Measurements from ENCODE around the gene NRXN3.

NRXN3 gene

DNA sequence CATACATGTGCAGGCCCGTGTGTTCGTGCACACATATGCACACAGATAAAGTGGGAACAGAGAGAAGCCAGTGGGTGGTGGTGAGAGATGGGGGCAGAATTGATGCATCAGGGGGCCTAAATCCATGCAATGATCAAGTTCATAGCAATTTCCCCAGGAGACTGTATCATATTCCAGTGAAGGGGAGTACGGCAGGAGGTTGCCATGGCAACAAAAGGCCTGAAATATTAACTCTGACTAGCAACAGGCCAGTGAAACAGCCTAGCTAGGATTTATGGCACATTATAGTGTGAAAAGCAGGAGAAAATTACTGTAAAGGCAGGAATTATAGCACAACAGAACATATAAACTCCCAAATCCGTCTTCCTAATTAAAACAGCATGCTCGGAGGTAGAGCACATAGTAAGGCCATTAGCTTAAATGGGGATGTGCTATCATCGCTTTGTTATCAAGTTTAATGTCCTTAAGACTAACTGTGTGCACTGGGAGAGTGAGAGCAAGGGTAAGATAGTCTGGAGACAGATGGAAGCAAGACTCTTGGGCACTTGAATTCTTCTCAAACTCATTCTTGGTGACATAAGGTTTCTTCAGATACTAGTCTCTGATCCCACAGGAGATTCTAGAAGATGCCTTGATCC, 1234.8 kb downstream of the NRXN3 start:
- no peak for DNase-seq

DNA sequence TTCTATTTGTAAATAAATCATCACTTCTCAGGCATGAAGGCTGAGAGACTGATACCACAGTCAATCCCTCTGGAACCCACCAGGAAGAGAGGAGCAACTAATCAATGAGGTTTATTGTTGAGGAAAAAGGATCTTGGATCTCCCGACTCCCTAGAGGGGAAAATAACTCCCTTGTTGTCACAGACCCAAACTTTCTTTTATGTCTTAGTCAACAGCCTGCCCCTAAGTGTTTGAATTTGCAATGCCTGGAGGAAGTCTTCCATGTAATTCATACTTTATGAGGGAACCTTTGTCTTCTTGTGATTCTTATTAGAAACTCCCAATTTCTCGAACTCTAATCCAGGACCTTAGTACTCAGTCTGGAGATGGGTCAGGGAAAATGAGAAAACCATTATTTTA, 1235.3 kb downstream of the NRXN3 start:
- DNase-seq: no peak

DNA sequence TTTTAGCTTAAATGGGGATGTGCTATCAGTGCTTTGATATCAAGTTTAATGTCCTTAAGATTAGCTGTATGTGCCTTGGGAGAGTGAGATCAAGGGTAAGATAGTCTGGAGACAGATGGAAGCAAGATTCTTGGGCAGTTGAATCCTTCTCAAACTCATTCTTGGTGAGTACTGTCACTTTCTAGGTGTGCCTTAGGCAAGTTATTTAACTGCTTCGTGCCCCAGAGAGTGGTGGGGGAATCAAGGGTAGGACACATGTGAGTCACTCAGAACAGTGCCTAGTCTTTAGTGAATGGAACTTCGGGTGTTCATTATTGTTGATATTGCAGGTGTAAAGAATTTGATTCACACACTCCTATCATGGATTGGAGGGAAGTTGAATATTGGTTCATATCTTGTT, 1237.4 kb downstream of the NRXN3 start:
- no peak for DNase-seq

DNA sequence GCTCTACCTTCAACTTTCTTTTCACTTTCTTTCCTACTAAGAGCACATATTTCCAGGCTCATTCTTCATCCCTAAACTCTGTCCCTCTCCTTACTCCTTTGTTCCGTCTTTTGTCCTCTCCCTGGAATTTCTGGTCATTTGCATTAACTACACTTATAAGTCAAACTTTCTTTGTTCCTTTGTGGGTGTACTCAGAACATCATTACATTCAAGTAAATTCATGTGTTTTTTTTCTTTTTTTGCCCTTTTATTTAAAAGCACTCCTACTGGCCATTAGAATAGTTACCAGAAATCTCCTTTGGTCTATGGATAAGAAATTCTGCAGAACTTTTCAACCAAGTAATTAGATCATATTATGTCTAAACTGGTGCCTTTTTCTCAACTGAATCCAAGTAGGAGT, 1238.5 kb downstream of the NRXN3 start:
- no peak for DNase-seq

DNA sequence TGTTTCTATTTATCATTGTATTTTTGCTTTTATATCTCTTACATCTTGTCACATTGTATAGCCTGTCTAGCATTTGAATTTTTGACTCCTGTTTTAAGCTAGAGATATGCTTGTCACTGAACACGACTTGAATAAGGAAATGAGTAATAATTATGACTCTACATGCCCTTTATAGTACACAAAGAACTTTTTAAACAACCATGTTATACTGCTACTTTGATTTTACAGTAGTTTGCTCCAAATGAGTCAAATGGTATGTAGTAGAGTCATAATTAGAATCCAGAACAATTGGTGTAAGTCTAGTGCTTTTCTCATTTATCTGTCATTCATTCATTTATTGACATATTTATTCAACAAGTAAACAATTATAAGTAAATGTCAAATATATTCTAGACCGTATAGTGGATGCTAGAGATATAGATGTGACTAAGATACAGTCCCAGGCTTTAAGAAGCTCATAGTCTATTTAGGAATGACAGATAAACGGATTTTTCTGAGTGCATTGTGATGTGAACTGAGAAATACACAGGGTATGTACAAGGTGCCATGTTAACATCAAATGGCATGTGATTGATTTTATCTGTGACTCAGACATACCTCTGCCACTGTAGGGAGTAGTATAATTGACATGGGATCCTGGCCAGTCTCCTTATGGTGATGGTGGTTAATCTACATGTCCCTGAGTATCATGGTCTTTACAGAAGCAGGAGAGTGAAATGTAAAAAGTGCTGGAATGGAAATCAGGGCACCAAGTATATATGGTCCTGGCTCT, 1241.4 kb downstream of the NRXN3 start:
- DNase-seq: no peak

DNA sequence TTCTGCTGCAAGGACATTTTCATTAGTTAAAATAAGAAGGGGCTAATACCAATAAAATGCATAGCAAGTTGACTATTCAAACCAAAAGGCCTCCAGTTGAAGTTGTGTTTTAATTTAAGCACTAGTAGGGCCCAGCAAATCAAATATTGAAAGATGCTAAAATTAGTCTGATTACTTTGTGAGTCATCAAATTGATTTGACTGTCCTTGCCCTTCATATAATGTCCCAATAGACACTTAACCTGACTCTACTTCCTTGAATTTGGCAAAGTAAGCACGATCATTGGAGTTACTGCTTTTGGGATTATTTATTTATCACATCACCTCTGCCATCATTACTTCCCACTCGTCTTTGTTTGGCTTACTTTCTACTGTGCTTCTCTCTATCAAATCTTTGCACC, 1242.6 kb downstream of the NRXN3 start:
- DNase-seq: no peak

DNA sequence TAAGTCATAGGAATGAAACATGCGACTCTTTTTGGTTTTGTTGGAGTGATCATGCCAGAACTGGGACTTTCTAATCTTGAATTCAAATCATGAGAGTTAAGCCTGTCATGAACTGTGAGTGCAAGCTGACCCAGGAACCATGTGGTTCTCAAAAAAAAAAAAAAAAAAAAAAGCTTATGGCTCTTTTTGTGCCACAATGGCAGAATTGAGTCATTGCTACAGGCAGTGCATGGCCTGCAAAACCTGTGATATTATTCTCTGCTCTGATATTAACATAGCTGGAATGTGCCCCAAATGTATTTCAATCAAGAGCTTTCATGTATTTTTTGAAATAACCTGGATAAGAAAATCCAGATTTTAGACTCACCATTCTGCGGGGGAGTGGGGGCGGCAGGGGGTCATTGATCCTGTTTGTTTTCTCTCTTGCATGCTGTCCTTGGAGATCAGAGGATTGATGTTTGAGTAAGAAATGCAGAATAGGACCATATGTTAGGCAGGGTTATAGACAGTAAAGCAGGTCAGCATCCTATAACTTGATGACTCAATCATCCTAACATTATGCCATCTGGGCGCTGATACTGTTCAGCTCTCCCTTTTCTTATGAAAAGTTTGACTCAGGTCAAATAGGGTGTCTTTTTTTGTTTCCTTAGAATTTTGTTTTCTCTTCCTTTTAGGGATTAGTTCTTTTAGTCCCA, 1243.7 kb downstream of the NRXN3 start:
- DNase-seq: no peak

DNA sequence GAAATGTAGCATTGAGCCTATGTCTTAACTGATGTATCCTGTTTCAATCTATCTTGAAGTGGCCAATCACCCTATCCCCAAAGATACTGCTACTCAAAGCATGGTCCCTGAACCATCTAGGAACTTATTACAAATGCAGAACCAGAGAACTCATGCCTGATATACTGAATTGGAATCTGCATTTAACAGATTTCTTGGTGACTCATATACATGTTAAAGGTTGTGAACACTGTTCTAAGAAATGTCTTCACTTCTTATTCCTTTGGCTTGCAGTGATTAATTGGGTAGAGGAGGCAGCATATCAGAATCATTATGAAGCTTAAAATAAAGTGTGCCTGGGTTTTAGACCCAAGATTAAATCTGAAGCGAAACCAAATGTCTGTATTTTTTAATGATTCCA, 1245.6 kb downstream of the NRXN3 start:
- no peak for DNase-seq

DNA sequence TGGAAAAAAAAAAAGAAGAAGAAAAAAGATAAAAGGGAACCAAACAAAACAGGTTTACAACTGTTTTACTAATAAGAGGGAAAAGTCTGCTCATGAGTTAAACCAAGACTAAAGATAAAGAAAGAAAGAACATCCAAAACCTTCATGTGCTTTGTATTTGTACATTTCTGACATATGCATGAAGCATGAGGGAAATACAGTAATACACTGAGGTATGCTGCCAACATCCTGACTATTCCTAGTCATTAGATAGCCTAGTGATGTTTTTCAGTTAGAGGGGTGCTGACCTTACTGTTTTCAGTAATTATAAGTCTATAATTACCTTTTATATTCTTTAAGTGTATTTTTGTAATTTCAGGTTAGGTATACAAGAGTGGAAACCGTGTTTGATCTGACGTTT, 1247.8 kb downstream of the NRXN3 start:
- no peak for DNase-seq

DNA sequence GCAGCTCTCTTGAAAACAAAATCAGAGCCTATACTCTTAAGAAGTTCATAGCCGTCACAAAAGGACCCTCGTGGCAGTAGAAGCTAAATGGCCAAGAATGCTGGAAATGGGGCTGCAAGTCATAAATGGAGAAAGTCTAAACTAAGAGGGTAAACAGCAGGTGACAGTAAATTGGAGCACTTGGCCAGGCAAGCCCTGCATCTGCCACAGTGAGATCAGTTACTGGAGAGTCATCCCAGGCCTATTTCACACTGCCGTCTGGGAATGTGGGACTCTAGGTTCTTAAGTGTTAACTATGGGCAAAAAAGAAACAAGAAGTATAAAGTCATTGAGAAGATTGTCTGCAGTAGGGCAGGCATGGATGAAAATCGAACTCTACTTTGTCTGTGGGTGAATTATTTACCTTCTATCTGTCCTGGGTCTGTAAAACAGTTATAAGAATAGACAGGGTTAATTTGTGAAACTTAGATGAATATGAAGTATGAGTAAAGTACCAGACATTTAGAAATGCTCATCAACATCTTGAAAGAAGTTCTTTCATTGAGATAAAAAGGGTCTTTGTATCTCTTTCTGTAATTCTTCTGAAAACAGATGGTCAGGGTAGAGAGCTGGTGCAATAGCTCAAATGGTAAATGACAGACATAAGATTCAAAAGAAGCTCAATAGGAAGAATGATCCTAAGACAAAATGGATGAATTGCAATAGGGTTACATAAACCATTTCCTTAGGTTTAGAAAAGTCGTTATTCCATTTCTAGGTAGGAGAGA, 1248.7 kb downstream of the NRXN3 start:
- no peak for DNase-seq

DNA sequence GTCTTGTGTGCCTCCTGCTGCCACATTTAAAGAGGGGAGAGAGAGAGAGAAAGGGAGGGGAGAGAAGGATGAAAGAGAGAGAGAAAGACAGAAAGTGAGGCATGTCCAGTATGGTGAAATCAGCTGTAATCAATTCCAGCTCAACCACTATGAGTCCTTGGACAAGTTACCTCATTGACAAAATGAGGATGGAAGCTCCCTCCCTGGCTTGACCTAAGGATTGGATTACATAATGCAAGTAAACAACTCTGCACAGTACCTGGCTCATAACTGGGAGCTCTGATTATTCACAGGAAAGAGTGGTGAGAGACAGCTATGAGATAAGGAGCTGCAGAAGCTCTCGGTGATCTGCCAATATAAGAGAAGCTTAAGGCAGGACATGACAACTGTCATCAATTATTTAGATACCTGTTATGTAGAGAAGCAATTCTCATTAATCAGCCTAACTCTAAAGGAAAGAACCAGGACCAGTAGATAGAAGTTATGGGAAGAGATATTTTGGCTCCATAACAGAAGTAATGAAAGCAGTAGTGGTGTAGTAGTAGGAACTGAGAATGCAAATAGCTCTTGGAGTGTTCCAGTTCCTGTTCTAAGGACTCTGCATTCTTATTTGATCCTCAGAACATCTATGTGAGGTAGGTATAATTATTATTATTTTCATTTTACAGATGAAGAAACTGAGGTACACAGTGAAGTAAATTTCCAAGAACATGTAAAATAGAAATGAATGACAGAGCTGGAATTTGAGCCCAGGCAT, 1249.6 kb downstream of the NRXN3 start:
- DNase-seq: no peak

DNA sequence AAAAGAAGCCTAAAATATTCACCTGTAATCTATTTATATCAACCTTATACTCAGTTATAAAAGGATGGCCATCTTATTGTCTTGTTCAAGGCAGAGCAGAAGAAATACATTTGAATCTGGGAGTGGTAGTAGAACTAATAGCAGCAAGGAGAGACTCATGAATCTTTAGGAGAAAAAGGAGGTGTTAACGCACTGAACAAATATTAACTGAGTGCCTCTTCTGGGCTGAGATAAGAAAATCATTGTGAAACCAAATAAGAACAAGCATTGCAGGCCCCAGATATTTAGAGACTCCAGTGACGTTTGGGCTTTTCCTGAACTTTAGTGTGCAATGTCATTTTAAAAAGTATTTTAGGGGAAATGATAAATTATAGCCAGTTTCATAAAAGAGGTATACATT, 1250.6 kb downstream of the NRXN3 start:
- no peak for DNase-seq

DNA sequence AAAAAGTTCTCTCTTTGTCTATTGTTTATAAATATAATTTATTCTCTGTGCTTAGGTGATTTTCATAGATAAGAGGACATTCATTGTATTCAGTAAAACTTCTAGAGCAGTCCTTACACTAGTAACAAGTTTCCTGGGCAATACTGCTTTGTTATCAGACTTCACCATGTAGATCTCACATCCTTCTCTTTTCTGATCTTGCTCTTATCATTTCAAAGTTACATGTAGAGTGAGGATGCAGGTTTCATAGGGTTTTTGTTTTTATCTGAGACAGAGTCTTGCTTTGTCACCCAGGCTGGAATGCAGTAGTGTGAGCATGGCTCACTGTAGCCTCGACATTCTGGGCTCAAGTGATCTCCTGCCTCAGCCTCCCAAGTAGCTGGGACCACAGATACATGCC, 1251.6 kb downstream of the NRXN3 start:
- DNase-seq: no peak

DNA sequence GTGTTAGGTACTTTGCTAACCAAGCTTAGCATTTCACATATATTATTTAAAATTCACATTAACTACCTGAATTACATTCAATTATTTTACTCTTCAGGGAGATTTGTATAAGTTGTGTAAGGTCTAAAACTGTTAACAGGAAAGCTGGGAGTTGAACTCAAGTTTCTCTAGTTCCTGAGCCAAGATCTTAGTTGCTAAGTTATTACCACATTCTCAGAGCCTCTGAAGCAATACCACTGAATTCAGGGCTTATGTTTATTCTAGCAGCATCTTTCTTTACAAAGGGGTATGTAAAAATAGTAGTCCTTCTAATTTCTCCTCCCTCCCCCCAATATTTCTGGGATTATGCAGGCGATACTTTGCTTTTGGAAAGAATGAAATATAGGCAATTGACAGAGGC, 1254.3 kb downstream of the NRXN3 start:
- no peak for DNase-seq

DNA sequence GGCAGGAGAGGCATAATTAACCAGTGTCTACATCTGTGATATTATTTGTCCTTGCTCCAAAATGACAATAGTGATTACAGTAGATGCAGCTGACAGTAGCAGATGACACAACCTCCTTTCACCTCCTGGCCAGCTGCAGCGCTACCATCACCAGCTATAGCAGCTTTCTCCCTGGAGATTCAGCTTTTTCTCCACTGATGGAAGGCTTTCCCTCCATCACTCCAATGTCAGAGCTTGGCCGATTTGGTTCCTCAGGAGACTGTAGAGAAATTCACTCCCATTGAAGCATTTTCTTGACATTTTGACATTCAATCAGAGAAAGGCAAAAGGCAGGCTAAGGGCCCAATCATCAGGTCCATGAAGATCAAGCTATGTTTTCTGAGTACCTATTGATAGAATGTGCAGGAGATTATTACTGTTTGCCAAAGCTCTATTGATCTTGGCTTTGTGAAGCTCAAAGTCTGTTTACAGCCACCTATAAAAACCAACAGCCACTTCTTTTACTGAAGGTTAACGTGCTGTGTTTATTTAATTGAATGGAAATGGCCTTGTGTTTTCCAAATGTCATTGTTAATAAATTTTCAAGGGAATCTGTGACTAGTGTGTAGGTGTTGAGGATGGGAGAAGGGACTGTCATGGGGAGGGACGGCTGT, 1256.1 kb downstream of the NRXN3 start:
- DNase-seq: no peak

DNA sequence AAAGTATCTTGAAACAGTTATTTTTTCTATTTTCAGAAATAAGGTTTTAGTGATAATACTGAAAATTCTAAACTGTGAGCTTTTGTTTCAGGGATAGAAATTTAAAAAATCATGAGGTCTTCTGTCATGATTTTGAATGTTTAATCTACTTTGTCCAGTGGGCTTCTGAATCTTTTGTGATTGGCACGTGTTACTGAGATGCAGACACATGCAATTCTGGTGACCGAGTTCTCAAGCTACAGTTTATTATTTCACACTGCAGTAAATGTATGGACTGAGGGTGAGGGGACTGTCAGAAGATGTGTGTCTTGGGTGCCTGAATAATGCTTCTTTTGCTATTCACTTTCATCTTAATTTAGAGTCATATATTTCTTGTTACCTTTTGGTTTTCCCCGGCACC, 1262.5 kb downstream of the NRXN3 start:
- no peak for DNase-seq

DNA sequence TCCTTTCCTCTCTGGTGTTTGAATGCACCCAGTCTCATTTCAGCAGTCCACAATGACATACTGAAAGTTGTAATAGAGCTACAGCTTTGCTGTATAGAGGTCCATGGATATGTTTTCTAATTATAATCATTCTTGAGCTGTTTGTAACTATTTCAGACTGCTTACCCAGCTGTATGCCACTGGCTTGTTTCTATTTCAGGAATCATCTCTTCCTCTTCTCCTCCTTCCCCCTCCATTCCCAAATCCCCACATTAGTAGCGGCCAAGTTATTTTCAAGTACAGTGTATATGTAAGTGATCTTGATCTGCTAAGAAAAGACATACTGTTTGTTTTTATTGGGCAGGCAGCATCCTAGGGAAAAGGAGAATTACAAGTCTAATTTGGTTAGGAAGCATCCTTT, 1266.2 kb downstream of the NRXN3 start:
- DNase-seq: no peak

DNA sequence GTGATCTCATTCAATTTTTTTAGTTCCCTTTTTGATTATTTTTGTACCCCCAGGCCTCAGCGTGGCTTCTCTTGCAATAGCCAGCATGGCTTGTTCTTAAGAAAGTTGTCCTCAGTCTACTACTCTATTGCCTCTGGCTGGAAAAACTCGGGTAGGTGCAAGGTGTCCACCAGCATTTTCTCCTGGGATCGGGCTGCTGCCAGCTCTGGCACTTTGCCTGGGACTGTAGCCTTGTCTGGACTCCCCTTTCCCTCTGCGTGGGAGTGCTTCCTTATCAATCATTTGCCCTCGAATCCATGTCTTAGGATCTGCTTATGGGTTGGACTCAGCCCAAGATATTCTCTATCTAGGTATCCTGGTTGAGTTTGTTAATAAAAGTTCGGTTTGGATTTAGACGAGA, 1267.8 kb downstream of the NRXN3 start:
- no peak for DNase-seq

DNA sequence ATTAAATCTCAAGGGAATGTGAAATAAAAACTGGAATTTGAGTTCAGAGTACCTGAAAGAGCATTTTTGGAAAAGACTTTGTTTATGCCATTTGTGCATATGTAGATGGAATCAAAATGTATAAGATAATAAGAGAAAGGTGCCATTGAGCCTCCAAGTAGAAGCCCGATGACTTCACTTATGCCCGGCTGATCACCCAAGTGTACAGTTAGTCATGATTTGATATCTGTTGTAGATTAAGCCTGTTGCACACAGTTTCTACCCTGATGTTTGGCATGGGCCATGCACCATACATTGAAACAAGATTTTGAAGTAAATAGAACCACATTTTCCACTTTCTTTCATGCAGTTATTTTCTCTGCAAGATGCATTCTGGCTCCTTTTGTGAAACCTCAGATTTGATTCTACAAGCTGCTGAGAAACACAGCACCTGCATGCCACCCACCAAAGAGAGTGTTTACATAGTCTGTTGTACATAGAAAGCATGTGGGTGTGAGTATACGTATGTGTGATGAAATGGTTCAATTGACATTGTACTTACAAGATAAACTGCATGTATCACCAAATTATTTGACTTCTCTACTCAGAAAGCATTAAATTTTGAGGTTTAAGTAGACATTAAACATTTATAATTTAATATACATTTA, 1268.6 kb downstream of the NRXN3 start:
- DNase-seq: no peak

DNA sequence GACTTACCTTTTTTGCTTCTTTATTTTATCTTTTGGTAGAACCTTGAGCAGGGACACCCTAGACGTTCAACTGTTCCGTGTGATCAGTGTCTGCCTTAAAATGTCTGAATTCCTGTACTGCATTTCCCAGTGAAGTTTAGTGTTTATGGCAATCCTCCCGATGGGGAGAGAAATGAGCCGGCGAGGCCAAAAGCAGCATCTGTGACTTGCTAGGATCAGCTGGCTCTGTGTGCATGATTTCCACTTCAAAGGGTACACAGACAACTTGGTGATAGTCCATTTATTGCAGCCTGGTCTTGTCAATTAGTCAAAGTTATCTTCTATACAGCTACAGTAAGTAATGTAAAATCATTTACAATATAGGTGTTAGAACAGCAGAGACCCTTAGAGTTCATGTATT, 1272.6 kb downstream of the NRXN3 start:
- DNase-seq: no peak

DNA sequence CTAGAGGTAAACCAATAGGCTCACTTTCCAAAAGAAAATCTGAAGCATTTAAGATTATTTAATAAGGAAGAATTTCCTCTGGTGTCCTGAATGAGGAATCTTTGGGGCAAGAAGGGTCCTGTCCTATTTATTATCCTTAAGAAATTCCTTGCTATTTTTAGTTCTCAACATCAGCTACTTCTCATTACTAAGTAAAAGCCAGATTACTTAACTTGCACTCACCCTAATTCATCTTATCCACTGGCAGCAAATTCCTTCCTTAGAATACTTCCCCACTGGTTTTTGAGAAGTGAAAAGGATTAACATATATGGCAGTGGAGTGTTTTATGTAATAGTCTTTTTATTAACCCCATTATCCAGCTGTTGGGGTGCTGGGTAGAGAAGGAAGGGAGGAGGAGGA, 1273.4 kb downstream of the NRXN3 start:
- no peak for DNase-seq

DNA sequence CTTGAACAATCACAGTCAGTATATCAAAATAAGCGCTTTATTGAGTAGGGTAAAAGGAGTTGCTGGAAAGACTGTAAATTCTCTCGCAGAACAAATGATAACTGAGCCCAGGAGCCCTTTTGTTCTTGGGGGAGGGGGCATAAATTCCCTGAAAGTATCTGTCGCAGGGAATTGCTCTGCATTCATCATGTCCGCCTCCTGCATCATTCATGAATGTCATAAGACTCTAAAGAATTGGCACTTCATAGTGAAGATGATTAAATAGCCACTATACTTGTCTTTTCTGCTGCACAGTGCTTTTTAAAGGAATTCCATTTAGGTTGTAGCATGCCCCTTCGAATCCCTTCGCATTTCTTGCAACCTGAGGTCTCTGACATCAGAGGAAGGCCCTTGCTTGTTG, 1278.8 kb downstream of the NRXN3 start:
- DNase-seq: no peak
